ENCODE results near the gene CCDC172.

Gene CCDC172

DNA sequence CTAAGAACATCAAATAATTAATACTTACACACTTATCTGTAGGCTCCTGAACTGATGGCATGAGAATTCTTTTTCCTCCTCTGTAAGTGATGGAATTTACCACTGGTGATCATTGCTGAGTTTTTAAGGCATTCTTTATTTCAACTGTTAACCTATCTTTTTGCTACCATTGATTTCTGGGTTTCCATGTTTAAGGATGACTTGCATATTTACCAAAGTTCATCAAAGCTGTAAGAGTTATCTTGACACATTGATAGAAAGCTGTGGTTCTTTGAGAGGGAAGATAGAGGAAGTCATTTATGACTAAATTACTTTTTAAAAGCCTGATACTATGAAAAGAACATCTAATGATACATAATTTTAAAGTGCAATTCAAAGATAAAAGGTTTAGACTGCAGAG lies 31.8 kb upstream of the CCDC172 start (continued):
- TF ChIP-seq, protein P1, sequence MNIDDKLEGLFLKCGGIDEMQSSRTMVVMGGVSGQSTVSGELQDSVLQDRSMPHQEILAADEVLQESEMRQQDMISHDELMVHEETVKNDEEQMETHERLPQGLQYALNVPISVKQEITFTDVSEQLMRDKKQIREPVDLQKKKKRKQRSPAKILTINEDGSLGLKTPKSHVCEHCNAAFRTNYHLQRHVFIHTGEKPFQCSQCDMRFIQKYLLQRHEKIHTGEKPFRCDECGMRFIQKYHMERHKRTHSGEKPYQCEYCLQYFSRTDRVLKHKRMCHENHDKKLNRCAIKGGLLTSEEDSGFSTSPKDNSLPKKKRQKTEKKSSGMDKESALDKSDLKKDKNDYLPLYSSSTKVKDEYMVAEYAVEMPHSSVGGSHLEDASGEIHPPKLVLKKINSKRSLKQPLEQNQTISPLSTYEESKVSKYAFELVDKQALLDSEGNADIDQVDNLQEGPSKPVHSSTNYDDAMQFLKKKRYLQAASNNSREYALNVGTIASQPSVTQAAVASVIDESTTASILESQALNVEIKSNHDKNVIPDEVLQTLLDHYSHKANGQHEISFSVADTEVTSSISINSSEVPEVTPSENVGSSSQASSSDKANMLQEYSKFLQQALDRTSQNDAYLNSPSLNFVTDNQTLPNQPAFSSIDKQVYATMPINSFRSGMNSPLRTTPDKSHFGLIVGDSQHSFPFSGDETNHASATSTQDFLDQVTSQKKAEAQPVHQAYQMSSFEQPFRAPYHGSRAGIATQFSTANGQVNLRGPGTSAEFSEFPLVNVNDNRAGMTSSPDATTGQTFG (tag by site-specific recombination; IDR thresholded peaks at IDR 0.05; ENCODE audit: borderline replicate concordance), result no peak
- TF ChIP-seq ZNF76 (tag by site-specific recombination; IDR thresholded peaks at IDR 0.05; ENCODE audit: borderline replicate concordance, low read depth), result no peak
- TF ChIP-seq, protein P2, sequence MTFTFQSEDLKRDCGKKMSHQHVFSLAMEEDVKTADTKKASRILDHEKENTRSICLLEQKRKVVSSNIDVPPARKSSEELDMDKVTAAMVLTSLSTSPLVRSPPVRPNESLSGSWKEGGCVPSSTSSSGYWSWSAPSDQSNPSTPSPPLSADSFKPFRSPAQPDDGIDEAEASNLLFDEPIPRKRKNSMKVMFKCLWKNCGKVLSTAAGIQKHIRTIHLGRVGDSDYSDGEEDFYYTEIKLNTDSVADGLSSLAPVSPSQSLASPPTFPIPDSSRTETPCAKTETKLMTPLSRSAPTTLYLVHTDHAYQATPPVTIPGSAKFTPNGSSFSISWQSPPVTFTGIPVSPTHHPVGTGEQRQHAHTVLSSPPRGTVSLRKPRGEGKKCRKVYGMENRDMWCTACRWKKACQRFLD (tag by site-specific recombination; IDR thresholded peaks at IDR 0.05), result no peak

DNA sequence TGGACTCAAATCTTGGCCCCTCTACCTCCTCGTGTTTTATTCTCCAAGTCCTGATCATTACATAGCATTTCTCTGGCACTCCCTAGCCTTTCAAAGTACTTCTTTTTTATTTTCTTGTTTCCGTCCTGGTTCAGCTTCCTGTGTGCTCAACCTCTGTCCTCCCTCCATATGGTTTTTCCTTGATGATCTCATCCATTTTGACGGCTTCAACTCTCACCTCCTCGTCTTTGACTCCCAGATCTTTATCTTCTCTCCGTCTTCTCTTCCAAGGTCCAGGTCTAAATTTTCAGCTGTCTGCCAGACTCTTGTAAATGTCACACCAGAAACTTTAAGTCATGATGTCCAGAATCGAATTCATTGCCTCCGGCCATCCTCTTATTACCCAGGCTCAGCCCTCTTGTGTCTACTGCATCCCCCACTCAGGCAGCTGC lies 27.9 kb upstream of the CCDC172 start:
- H3K4me3 ChIP-seq (ENCODE audit: low read depth, low read length), result no peak overlapping the region
- no peak overlapping the region for H3K27ac ChIP-seq (ENCODE audit: extremely low read depth, low read depth, low read length)
- H3K9me3 ChIP-seq (ENCODE audit: control insufficient read depth, insufficient read depth, low read depth, low read length), result no peaks in the 10 kb centered on the region
- ChIA-PET CTCF (no interaction called here), POLR2A (no interaction called here)
- H3K36me3 ChIP-seq (ENCODE audit: control insufficient read depth in 2 of 2, insufficient read depth in 1 of 2, low read length in 2 of 2), result no peaks in the 10 kb centered on the region
- no peaks in the 10 kb centered on the region for H3K4me1 ChIP-seq (ENCODE audit: control insufficient read depth, insufficient read depth, low read length)
- no peak for TF ChIP-seq ZNF132 (tag by site-specific recombination; IDR thresholded peaks at IDR 0.05; ENCODE audit: borderline replicate concordance)
- TF ChIP-seq ZNF510 (tag by site-specific recombination; IDR thresholded peaks at IDR 0.05; ENCODE audit: insufficient replicate concordance), result no peak
- TF ChIP-seq ZNF114 (tag by site-specific recombination; IDR thresholded peaks at IDR 0.05), result no peak
- TF ChIP-seq ZNF37A (tag by site-specific recombination; IDR thresholded peaks at IDR 0.05), result no peak
- TF ChIP-seq, protein P3, sequence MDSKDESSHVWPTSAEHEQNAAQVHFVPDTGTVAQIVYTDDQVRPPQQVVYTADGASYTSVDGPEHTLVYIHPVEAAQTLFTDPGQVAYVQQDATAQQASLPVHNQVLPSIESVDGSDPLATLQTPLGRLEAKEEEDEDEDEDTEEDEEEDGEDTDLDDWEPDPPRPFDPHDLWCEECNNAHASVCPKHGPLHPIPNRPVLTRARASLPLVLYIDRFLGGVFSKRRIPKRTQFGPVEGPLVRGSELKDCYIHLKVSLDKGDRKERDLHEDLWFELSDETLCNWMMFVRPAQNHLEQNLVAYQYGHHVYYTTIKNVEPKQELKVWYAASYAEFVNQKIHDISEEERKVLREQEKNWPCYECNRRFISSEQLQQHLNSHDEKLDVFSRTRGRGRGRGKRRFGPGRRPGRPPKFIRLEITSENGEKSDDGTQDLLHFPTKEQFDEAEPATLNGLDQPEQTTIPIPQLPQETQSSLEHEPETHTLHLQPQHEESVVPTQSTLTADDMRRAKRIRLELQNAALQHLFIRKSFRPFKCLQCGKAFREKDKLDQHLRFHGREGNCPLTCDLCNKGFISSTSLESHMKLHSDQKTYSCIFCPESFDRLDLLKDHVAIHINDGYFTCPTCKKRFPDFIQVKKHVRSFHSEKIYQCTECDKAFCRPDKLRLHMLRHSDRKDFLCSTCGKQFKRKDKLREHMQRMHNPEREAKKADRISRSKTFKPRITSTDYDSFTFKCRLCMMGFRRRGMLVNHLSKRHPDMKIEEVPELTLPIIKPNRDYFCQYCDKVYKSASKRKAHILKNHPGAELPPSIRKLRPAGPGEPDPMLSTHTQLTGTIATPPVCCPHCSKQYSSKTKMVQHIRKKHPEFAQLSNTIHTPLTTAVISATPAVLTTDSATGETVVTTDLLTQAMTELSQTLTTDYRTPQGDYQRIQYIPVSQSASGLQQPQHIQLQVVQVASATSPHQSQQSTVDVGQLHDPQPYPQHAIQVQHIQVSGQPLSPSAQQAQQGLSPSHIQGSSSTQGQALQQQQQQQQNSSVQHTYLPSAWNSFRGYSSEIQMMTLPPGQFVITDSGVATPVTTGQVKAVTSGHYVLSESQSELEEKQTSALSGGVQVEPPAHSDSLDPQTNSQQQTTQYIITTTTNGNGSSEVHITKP (tag by site-specific recombination; IDR thresholded peaks at IDR 0.05), result peak; percentile 75
- no peak for TF ChIP-seq ZNF19 (tag by site-specific recombination; IDR thresholded peaks at IDR 0.05; ENCODE audit: low read depth)
- no peak for TF ChIP-seq ZNF23 (tag by site-specific recombination; IDR thresholded peaks at IDR 0.05; ENCODE audit: borderline replicate concordance)

DNA sequence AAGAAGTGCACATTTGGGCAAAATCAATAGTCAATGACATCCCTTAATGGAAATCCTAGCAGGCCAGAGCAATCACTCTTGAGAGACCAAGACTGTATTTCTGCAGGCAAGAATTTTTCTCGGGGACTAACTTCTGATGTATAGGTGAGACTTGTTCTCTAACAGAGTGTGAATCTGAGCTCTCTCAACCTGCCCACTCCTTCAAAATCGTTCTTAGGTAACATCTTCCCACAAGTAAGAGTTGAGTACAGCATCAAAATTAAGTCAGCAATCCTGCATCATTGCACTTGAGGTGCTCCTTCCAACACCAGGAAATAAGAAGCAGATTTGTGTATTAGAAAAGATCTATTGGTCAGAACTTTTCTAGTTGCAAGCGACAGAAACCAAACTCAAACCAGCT lies 25.7 kb upstream of the CCDC172 start:
- no peaks in the 10 kb centered on the region for H3K4me1 ChIP-seq (ENCODE audit: control insufficient read depth, insufficient read depth, low read length)
- TF ChIP-seq ZNF394 (tag by site-specific recombination; IDR thresholded peaks at IDR 0.05; ENCODE audit: borderline replicate concordance) (no peak), ZNF561 (tag by site-specific recombination; IDR thresholded peaks at IDR 0.05; ENCODE audit: borderline replicate concordance) (no peak), ZNF776 (tag by site-specific recombination; IDR thresholded peaks at IDR 0.05; ENCODE audit: borderline replicate concordance) (no peak), ZNF155 (tag by site-specific recombination; IDR thresholded peaks at IDR 0.05) (no peak), KLF8 (tag by site-specific recombination; IDR thresholded peaks at IDR 0.05) (no peak), ZNF19 (tag by site-specific recombination; IDR thresholded peaks at IDR 0.05; ENCODE audit: low read depth) (no peak), ZNF16 (tag by site-specific recombination; IDR thresholded peaks at IDR 0.05; ENCODE audit: low read depth) (no peak), ZNF530 (tag by site-specific recombination; IDR thresholded peaks at IDR 0.05; ENCODE audit: low read depth) (no peak), ZNF837 (tag by site-specific recombination; IDR thresholded peaks at IDR 0.05) (no peak), ZNF404 (tag by site-specific recombination; IDR thresholded peaks at IDR 0.05) (no peak), HOXD13 (CRISPR knock-in tag; IDR thresholded peaks at IDR 0.05; ENCODE audit: borderline replicate concordance) (no peak), ZNF529 (tag by site-specific recombination; IDR thresholded peaks at IDR 0.05; ENCODE audit: insufficient replicate concordance) (no peak)
- TF ChIP-seq, protein P4, sequence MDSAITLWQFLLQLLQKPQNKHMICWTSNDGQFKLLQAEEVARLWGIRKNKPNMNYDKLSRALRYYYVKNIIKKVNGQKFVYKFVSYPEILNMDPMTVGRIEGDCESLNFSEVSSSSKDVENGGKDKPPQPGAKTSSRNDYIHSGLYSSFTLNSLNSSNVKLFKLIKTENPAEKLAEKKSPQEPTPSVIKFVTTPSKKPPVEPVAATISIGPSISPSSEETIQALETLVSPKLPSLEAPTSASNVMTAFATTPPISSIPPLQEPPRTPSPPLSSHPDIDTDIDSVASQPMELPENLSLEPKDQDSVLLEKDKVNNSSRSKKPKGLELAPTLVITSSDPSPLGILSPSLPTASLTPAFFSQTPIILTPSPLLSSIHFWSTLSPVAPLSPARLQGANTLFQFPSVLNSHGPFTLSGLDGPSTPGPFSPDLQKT (IDR thresholded peaks at IDR 0.05; ENCODE audit: borderline replicate concordance, low read depth, low read length), result no peak
- H3K9me3 ChIP-seq (ENCODE audit: control insufficient read depth, insufficient read depth, low read depth, low read length), result no peaks in the 10 kb centered on the region
- ChIA-PET CTCF (no interaction called here), POLR2A (no interaction called here)
- no peak overlapping the region for H3K4me3 ChIP-seq (ENCODE audit: low read depth, low read length)
- H3K36me3 ChIP-seq (ENCODE audit: control insufficient read depth in 2 of 2, insufficient read depth in 1 of 2, low read length in 2 of 2), result no peaks in the 10 kb centered on the region
- H3K27ac ChIP-seq (ENCODE audit: extremely low read depth, low read depth, low read length), result no peak overlapping the region

Measured in HEK293 (cell line).